Measurements from ENCODE around the gene KRT74. TPM values are rescaled to one million over a fixed set of nuclear protein-coding genes. Genes with fewer than 3 reads are reported as not detected.

Gene KRT74
- total and polyA plus RNA-seq, 12 donors: 0.62 TPM; not detected in 11

- H3K27ac ChIP-seq: no peak overlapping the region
- peaks cover 0 to 11% (median 0%) of the 10 kb centered on the region in 9 donors for H3K4me1 ChIP-seq
- ATAC-seq (no peak), DNase-seq (no peak)
- whole genome bisulfite sequencing, 2 donors: 84 to 89% methylated on average over 12 of the region's 12 CpGs
- intact Hi-C loops (cut with DNase I): no loop called here
- H3K36me3 ChIP-seq: no peaks in the 10 kb centered on the region
- no peak overlapping the region for H3K4me3 ChIP-seq
- TF ChIP-seq CTCF (IDR thresholded peaks at IDR 0.05): no peak
- peaks cover 0 to 75% (median 14%) of the 10 kb centered on the region in 7 donors for H3K27me3 ChIP-seq
- H3K9me3 ChIP-seq: no peaks in the 10 kb centered on the region
Measured at GRCh38 chr12:52568111-52568510, 5.5 kb downstream of the KRT74 start.

GRCh38 chr12:52566847-52567291 is 6.8 kb downstream of the KRT74 start:
- Histone ChIP-seq H3K36me3 (no peaks in the 10 kb centered on the region), H3K27ac (peak overlapping the region in 3 of 10 donors; percentile 10 to 49 (median 22)), H3K9me3 (no peaks in the 10 kb centered on the region), H3K27me3 (peaks cover 0 to 71% (median 14%) of the 10 kb centered on the region in 7 donors), H3K4me3 (no peak overlapping the region), H3K4me1 (peaks cover 0 to 11% (median 0%) of the 10 kb centered on the region in 9 donors)
- intact Hi-C loops (cut with DNase I): no loop called here
- 26 to 39% methylated on average over 8 of the region's 8 CpGs for WGBS, 2 donors
- ATAC-seq: peak; percentile 70 to 98 (median 94)
- peak; percentile 41 to 72 for DNase-seq
- no peak for TF ChIP-seq CTCF (IDR thresholded peaks at IDR 0.05)

- intact Hi-C loops (cut with DNase I): no loop called here
- peaks cover 0 to 48% (median 8%) of the 10 kb centered on the region in 7 donors for H3K27me3 ChIP-seq
- ATAC-seq (no peak), DNase-seq (no peak)
- no peak for TF ChIP-seq CTCF (IDR thresholded peaks at IDR 0.05)
- H3K4me1 ChIP-seq: peaks cover 0 to 11% (median 0%) of the 10 kb centered on the region in 9 donors
- no peak overlapping the region for H3K27ac ChIP-seq
- WGBS, 2 donors: 41 to 55% methylated on average over 1 of the region's 1 CpG
- no peaks in the 10 kb centered on the region for H3K36me3 ChIP-seq
- H3K4me3 ChIP-seq: no peak overlapping the region
- no peaks in the 10 kb centered on the region for H3K9me3 ChIP-seq
Measured at GRCh38 chr12:52564582-52564981, 9.1 kb downstream of the KRT74 start.

- no peak overlapping the region for H3K27ac ChIP-seq
- H3K4me1 ChIP-seq: peaks cover 0 to 5% (median 0%) of the 10 kb centered on the region in 9 donors
- H3K4me3 ChIP-seq: no peak overlapping the region
- TF ChIP-seq CTCF (IDR thresholded peaks at IDR 0.05): peak in 1 of 9 donors; percentile 24
- H3K36me3 ChIP-seq: no peaks in the 10 kb centered on the region
- ATAC-seq (no peak), DNase-seq (no peak)
- peaks cover 0 to 41% (median 8%) of the 10 kb centered on the region in 7 donors for H3K27me3 ChIP-seq
- 77 to 83% methylated on average over 3 of the region's 3 CpGs for WGBS, 2 donors
- H3K9me3 ChIP-seq: no peaks in the 10 kb centered on the region
- intact Hi-C loops (cut with DNase I): no loop called here
Measured at GRCh38 chr12:52561880-52562449, 11.7 kb downstream of the KRT74 start.

Data from heart right ventricle (tissue), 16 donors.